Activated CD4-positive, alpha-beta T cell treated with anti-CD3 and anti-CD28 coated beads for 24 hours (primary cell): ENCODE data around the gene COG1.
"Not testable (repeated sequence)": the region's sequence is repeated elsewhere in the genome, so short reads cannot be mapped to it uniquely, and the experiment has no call there.

Experiments used
- DNase-seq, 2 donors: peaks; one replicate each; pipeline ENCODE4 v3.0.0-alpha.2; 2020; ENCODE audit warnings: low read depth in 2 of 2

Gene COG1

GRCh38 chr17:73192894-73193701, at the start of gene COG1:
Gene COG1 (plus strand): TSS chr17:73193055. CDS start chr17:73193070, 15 bp downstream.
- peak; percentile 50 to 81 for DNase-seq

GRCh38 chr17:73144209-73144608, 48.6 kb upstream of the COG1 start:
- DNase-seq: not testable (repeated sequence)

GRCh38 chr17:73145641-73146040, 47.2 kb upstream of the COG1 start:
- DNase-seq: no peak

- DNase-seq: not testable (repeated sequence)
Measured at GRCh38 chr17:73147791-73148190, 45.1 kb upstream of the COG1 start.

- no peak for DNase-seq
Measured at GRCh38 chr17:73148540-73149334, 44.1 kb upstream of the COG1 start.

- DNase-seq: not testable (repeated sequence)
Measured at GRCh38 chr17:73150622-73151300, 42.1 kb upstream of the COG1 start.

- no peak for DNase-seq
Measured at GRCh38 chr17:73151916-73152632, 40.8 kb upstream of the COG1 start.

GRCh38 chr17:73155410-73156165, 37.3 kb upstream of the COG1 start:
- no peak for DNase-seq

- DNase-seq: peak; percentile 27 to 52
Measured at GRCh38 chr17:73156166-73156840, 36.6 kb upstream of the COG1 start.

- no peak for DNase-seq
Measured at GRCh38 chr17:73156887-73157520, 35.9 kb upstream of the COG1 start.

GRCh38 chr17:73157521-73157890, 35.3 kb upstream of the COG1 start:
- DNase-seq: no peak

- DNase-seq: no peak
Measured at GRCh38 chr17:73158133-73158532, 34.7 kb upstream of the COG1 start.

- DNase-seq: no peak
Measured at GRCh38 chr17:73160980-73161630, 31.8 kb upstream of the COG1 start.

- DNase-seq: no peak
Measured at GRCh38 chr17:73163043-73163442, 29.8 kb upstream of the COG1 start.

GRCh38 chr17:73165616-73166404, 27.0 kb upstream of the COG1 start:
- no peak for DNase-seq

GRCh38 chr17:73166731-73167581, 25.9 kb upstream of the COG1 start:
- DNase-seq: no peak

GRCh38 chr17:73168667-73169066, 24.2 kb upstream of the COG1 start:
- DNase-seq: no peak

- DNase-seq: no peak
Measured at GRCh38 chr17:73170324-73170723, 22.5 kb upstream of the COG1 start.
